Measurements from ENCODE around the gene PLCB2.

GRCh38 chr15:40273428-40273827, 34.3 kb downstream of the PLCB2 start:
- TF ChIP-seq ZFX (IDR thresholded peaks at IDR 0.05; ENCODE audit: borderline replicate concordance), result no peak
- TF ChIP-seq CTCF (IDR thresholded peaks at IDR 0.05), result no peak
